OCI-LY7 (cell line): ENCODE results near the gene TENT5A. TPM values are rescaled to one million over a fixed set of nuclear protein-coding genes. Genes with fewer than 3 reads are reported as not detected.

ENCODE experiments used
- BruUV-seq: library from RNA; stranded (reverse); fragments of 400-500 nt; replicated peaks from 2 replicates; lab custom pipeline; 2021; lab: Mats Ljungman, UMichigan
- CTCF ChIA-PET: fragments of 300-600 bp; sonication (Branson Sonifier 250); formaldehyde crosslinking; loops from one replicate; lab custom pipeline; 2022; ENCODE audit warnings: antibody characterized with exemption; ENCODE audit not compliant: unreplicated experiment; lab: Charles Lee
- POLR2A ChIA-PET: fragments of 300-600 bp; sonication (Branson Sonifier 250); formaldehyde crosslinking; loops from one replicate; lab custom pipeline; 2022; ENCODE audit warnings: antibody characterized with exemption; lab: Charles Lee
- DNase-seq: peaks from one replicate; pipeline ENCODE4 v3.0.0-alpha.2; 2015; ENCODE audit warnings: low spot score
- H2AFZ ChIP-seq: fragments of 200-600 bp; sonication (generic), shearing (Covaris generic); 2 replicates; pipeline ENCODE4 v1.6.1; 2014; ENCODE audit warnings: mild to moderate bottlenecking, antibody characterized with exemption, low read length, moderate library complexity
- H3K27ac ChIP-seq: fragments of 200-600 bp; sonication (generic); 2 replicates; pipeline ENCODE4 v1.5.1; 2014; ENCODE audit warnings: mixed run types, low read depth, mild to moderate bottlenecking, moderate library complexity, low read length, inconsistent platforms; ENCODE audit not compliant: poor library complexity, severe bottlenecking
- H3K36me3 ChIP-seq: fragments of 200-600 bp; sonication (generic); 2 replicates; pipeline ENCODE4 v1.6.1; 2014; ENCODE audit warnings: mild to moderate bottlenecking, antibody characterized with exemption, low read length, moderate library complexity, mixed read lengths; ENCODE audit not compliant: insufficient read depth
- H3K4me1 ChIP-seq: fragments of 200-600 bp; sonication (generic); 2 replicates; pipeline ENCODE4 v1.5.1; 2014; ENCODE audit warnings: mild to moderate bottlenecking, low read length; ENCODE audit not compliant: insufficient read depth, poor library complexity, severe bottlenecking
- H3K4me2 ChIP-seq: fragments of 200-600 bp; sonication (generic); 2 replicates; pipeline ENCODE4 v1.6.1; 2014; ENCODE audit warnings: mild to moderate bottlenecking, low read length
- H3K4me3 ChIP-seq: fragments of 200-600 bp; sonication (generic); 2 replicates; pipeline ENCODE4 v1.5.1; 2014; ENCODE audit warnings: mild to moderate bottlenecking, low read depth, low read length; ENCODE audit not compliant: poor library complexity, severe bottlenecking
- H3K79me2 ChIP-seq: fragments of 200-600 bp; sonication (generic); 2 replicates; pipeline ENCODE4 v1.6.1; 2016; ENCODE audit warnings: low read depth, mild to moderate bottlenecking, low read length, moderate library complexity, mixed read lengths; ENCODE audit not compliant: insufficient read depth
- H3K9me2 ChIP-seq: fragments of 200-600 bp; sonication (generic); 2 replicates; pipeline ENCODE4 v1.6.1; 2016; ENCODE audit warnings: mild to moderate bottlenecking, low read length, mixed read lengths; ENCODE audit not compliant: insufficient read depth
- H3K9me3 ChIP-seq: fragments of 200-600 bp; sonication (generic); 2 replicates; pipeline ENCODE4 v1.6.1; 2014; ENCODE audit warnings: mild to moderate bottlenecking, mixed run types, low read length, mixed read lengths
- H4K20me1 ChIP-seq: fragments of 200-600 bp; sonication (generic); 2 replicates; pipeline ENCODE4 v1.6.1; 2014; ENCODE audit warnings: mild to moderate bottlenecking, antibody characterized with exemption, low read length, moderate library complexity, mixed read lengths; ENCODE audit not compliant: insufficient read depth
- CTCF ChIP-seq: fragments of 200-600 bp; sonication (generic); conservative IDR thresholded peaks from 2 replicates; pipeline ENCODE4 v1.5.1; 2014; ENCODE audit warnings: mild to moderate bottlenecking, antibody characterized with exemption, low read length, moderate library complexity, mixed read lengths
- EZH2phosphoT487 ChIP-seq: fragments of 200-600 bp; sonication (generic); IDR thresholded peaks from 2 replicates; pipeline ENCODE4 v1.6.1; 2018; ENCODE audit warnings: low read depth, borderline replicate concordance, mild to moderate bottlenecking, mixed run types, antibody characterized with exemption, low read length, moderate library complexity, mixed read lengths
- intact Hi-C: fragments of 100-400 bp; cut with micrococcal nuclease; formaldehyde crosslinking; loops from one replicate; pipeline ENCODE4 v1.10.0; 2022; ENCODE audit not compliant: unreplicated experiment
- total RNA-seq, 2 experiments: library from RNA; depleted of rRNA in 1 of 2; stranded (reverse); fragments of >200 nt in 1 of 2; shearing (Covaris generic) in 1 of 2; gene quantifications; 2 replicates each; pipeline ENCODE4 v1.2.3, GENCODE V29; 2014 to 2022

Gene TENT5A
- total RNA-seq, 2 experiments from 2014 or later: not detected

GRCh38 chr6:81763051-81763450 lies 10.6 kb upstream of the TENT5A start:
- no peak for DNase-seq
- no TSS peak for BruUV-seq
- Histone ChIP-seq H3K9me3 (no peaks in the 10 kb centered on the region), H2AFZ (no peak overlapping the region), H3K4me3 (no peak overlapping the region), H3K4me2 (no peak overlapping the region), H3K9me2 (no peaks in the 10 kb centered on the region), H3K27ac (no peak overlapping the region), H3K79me2 (no peaks in the 10 kb centered on the region), H4K20me1 (no peaks in the 10 kb centered on the region), H3K36me3 (no peaks in the 10 kb centered on the region), H3K4me1 (no peaks in the 10 kb centered on the region)
- intact Hi-C loops: no loop called here
- TF ChIP-seq EZH2phosphoT487: no peak
- no peak for TF ChIP-seq CTCF
- ChIA-PET POLR2A (no interaction called here), CTCF (no interaction called here)

GRCh38 chr6:81762606-81763005 lies 10.1 kb upstream of the TENT5A start:
- DNase-seq: no peak
- Histone ChIP-seq H3K4me3 (no peak overlapping the region), H4K20me1 (no peaks in the 10 kb centered on the region), H3K4me1 (no peaks in the 10 kb centered on the region), H3K27ac (no peak overlapping the region), H3K79me2 (no peaks in the 10 kb centered on the region), H2AFZ (no peak overlapping the region), H3K9me3 (no peaks in the 10 kb centered on the region), H3K36me3 (no peaks in the 10 kb centered on the region), H3K9me2 (no peaks in the 10 kb centered on the region), H3K4me2 (no peak overlapping the region)
- no TSS peak for BruUV-seq
- POLR2A ChIA-PET: no interaction called here
- TF ChIP-seq CTCF (no peak), EZH2phosphoT487 (no peak)
- CTCF ChIA-PET: no interaction called here
- intact Hi-C loops: no loop called here

- no peaks in the 10 kb centered on the region for H3K9me3 ChIP-seq
- H4K20me1 ChIP-seq: no peaks in the 10 kb centered on the region
- H3K4me3 ChIP-seq: no peak overlapping the region
- CTCF ChIA-PET: no interaction called here
- no peaks in the 10 kb centered on the region for H3K4me1 ChIP-seq
- H3K4me2 ChIP-seq: no peak overlapping the region
- H2AFZ ChIP-seq: no peak overlapping the region
- intact Hi-C loops: no loop called here
- POLR2A ChIA-PET: no interaction called here
- TF ChIP-seq EZH2phosphoT487 (no peak), CTCF (no peak)
- H3K79me2 ChIP-seq: no peaks in the 10 kb centered on the region
- H3K9me2 ChIP-seq: no peaks in the 10 kb centered on the region
- no peak overlapping the region for H3K27ac ChIP-seq
- DNase-seq: no peak
- H3K36me3 ChIP-seq: no peaks in the 10 kb centered on the region
- no TSS peak for BruUV-seq
Measured at GRCh38 chr6:81762132-81762531, 9.7 kb upstream of the TENT5A start.
